Myocyte (in vitro differentiated cells): ENCODE results near the gene SSMEM1. TPM values are rescaled to one million over a fixed set of nuclear protein-coding genes. Genes with fewer than 3 reads are reported as not detected.
"Not testable (repeated sequence)": the region's sequence is repeated elsewhere in the genome, so short reads cannot be mapped to it uniquely, and the experiment has no call there.

ENCODE experiments used
- DNase-seq: peaks from one replicate; pipeline ENCODE4 v3.0.0-alpha.2; 2012; ENCODE audit warnings: low read depth
- total RNA-seq: library from RNA; depleted of rRNA; stranded (reverse); fragments of >200 nt; gene quantifications from 2 replicates; pipeline ENCODE4 v1.2.3, GENCODE V29; 2014

SSMEM1 gene
- total RNA-seq, 1 donor from 2014 or later, result not detected

DNA sequence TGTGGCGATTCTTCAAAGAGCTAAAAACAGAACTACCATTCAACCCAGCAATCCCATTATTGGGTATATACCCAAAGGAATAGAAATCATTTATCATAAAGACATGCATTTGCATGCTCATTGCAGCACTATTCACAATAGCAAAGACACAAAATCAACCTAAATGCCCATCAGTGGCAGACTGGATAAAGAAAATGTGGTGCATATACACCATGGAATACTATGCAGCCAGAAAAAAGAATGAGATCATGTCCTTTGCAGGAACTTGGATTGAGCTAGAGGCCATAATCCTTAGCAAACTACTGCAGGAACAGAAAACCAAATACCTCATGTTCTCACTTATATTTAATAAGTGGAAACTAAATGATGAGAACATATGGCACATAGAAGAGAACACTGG is 38.8 kb downstream of the SSMEM1 start:
- not testable (repeated sequence) for DNase-seq

DNA sequence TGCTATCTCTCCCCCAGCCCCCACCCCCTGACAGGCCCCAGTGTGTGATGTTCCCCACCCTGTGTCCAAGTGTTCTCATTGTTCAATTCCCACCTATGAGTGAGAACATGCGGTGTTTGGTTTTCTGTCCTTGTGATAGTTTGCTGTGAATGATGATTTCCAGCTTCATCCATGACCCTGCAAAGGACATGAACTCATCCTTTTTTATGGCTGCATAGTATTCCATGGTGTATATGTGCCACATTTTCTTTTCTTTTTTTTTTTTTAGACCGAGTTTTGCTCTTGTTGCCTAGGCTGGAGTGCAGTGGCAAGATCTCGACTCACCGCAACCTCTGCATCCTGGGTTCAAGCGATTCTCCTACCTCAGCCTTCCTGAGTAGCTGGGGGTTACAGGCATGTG is 41.2 kb downstream of the SSMEM1 start:
- DNase-seq, result not testable (repeated sequence)

DNA sequence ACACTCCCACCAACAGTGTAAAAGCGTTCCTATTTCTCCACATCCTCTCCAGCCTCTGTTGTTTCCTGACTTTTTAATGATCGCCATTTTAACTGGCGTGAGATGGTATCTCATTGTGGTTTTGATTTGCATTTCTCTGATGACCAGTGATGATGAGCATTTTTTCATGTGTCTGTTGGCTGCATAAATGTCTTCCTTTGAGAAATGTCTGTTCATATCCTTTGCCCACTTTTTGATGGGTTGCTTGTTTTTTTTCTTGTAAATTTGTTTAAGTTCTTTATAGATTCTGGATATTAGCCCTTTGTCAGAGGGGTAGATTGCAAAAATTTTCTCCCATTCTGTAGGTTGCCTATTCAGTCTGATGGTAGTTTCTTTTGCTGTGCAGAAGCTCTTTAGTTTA is 42.0 kb downstream of the SSMEM1 start:
- not testable (repeated sequence) for DNase-seq

GRCh38 chr7:130254555-130254954 is 46.9 kb downstream of the SSMEM1 start:
- DNase-seq, result no peak

GRCh38 chr7:130256704-130257103 is 49.0 kb downstream of the SSMEM1 start:
- no peak for DNase-seq

DNA sequence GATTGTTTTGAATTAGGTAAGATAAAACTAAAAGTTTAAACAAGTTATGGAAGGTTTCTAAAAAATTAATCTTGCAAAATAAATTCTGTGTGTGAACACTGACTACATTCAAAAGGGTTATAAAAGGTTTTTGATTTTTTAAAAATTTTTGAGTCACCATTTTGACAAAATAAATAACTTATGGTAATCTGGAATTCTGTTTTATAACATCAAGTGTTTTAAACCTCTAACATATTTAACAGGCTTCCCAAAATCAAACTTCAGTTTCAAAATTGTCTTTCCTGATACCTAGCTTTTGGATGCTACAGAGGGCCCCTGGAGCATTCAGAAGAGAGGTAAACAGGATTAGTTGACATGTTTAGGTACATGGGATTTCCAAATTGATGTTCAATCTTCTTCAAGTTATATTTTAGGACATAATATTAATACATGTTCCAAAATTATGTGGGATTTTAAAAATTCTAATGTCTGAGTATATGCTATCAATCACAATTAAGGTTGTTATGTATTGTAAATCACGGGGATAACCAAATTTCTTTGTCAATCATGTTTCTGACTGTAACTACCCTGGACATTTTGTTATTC is 50.9 kb downstream of the SSMEM1 start:
- DNase-seq, result no peak

- DNase-seq, result no peak
These were observed 54.8 kb downstream of the SSMEM1 start for GRCh38 chr7:130262448-130262847.

- no peak for DNase-seq
These were observed 55.5 kb downstream of the SSMEM1 start for GRCh38 chr7:130263130-130263529.

Other genes starting within 250 kb of the SSMEM1 start
- 31.9 and 38.2 TPM in 2 replicates for gene ZC3HC1, start 156.5 kb upstream of the SSMEM1 start, total RNA-seq
- 39.4 and 44.8 TPM in 2 replicates for gene KLHDC10, start 137.3 kb upstream of the SSMEM1 start, total RNA-seq
- 17.2 and 20.2 TPM in 2 replicates for gene TMEM209, start 2.5 kb upstream of the SSMEM1 start, total RNA-seq
- gene CPA2, start 59.0 kb downstream of the SSMEM1 start, total RNA-seq, result not detected in 2 replicates
- gene CPA4, start 85.3 kb downstream of the SSMEM1 start, total RNA-seq, result 4.0 and 5.7 TPM in 2 replicates
- gene CPA5, start 137.0 kb downstream of the SSMEM1 start, total RNA-seq, result 0.16 and 0.21 TPM in 2 replicates
- 1.3 and 6.5 TPM in 2 replicates for gene CPA1, start 172.6 kb downstream of the SSMEM1 start, total RNA-seq
- gene CEP41, start 233.2 kb downstream of the SSMEM1 start, total RNA-seq, result 10.6 and 12.0 TPM in 2 replicates